SK-N-SH treated with all-trans-retinoic acid at 6 μM for 48 hours (cell line): ENCODE results near the gene TBXAS1.

Experiments used
- ARNTL ChIP-seq: fragments of 450-650 bp; formaldehyde crosslinking; IDR thresholded peaks from 2 replicates; pipeline ENCODE4 v1.5.0; 2020; ENCODE audit warnings: low read depth, mild to moderate bottlenecking, moderate library complexity, borderline replicate concordance
- BACH2 ChIP-seq: fragments of 250-450 bp; sonication (Bioruptor Pico); IDR thresholded peaks from 2 replicates; pipeline ENCODE4 v1.9.0; 2021; ENCODE audit warnings: mild to moderate bottlenecking, borderline replicate concordance
- ISL1 ChIP-seq: fragments of 250-450 bp; sonication (Bioruptor Pico); IDR thresholded peaks from 2 replicates; pipeline ENCODE4 v2.1.2; 2022; ENCODE audit warnings: mild to moderate bottlenecking, moderate library complexity
- OSR1 ChIP-seq: fragments of 250-450 bp; sonication (Bioruptor Pico); IDR thresholded peaks from 2 replicates; pipeline ENCODE4 v1.8.0; 2022; ENCODE audit warnings: moderate library complexity, mild to moderate bottlenecking, inconsistent platforms
- PATZ1 ChIP-seq: fragments of 250-450 bp; sonication (Bioruptor Pico); IDR thresholded peaks from 2 replicates; pipeline ENCODE4 v1.8.0; 2020; ENCODE audit warnings: mild to moderate bottlenecking, moderate library complexity, borderline replicate concordance
- PPARA ChIP-seq: fragments of 250-450 bp; sonication (Bioruptor Pico); IDR thresholded peaks from 2 replicates; pipeline ENCODE4 v1.5.0; 2020; ENCODE audit warnings: mild to moderate bottlenecking, borderline replicate concordance
- RARB ChIP-seq: fragments of 250-450 bp; sonication (Bioruptor Pico); IDR thresholded peaks from 2 replicates; pipeline ENCODE4 v1.8.0; 2021; ENCODE audit warnings: mild to moderate bottlenecking, moderate library complexity
- TCF4 ChIP-seq: fragments of 250-450 bp; sonication (Bioruptor Pico); IDR thresholded peaks from 2 replicates; pipeline ENCODE4 v1.8.0; 2021; ENCODE audit warnings: mild to moderate bottlenecking, moderate library complexity, borderline replicate concordance
- ZC3H10 ChIP-seq: fragments of 250-450 bp; sonication (Bioruptor Pico); IDR thresholded peaks from 2 replicates; pipeline ENCODE4 v1.5.1; 2021; ENCODE audit warnings: mild to moderate bottlenecking, moderate library complexity
- ZFP3 ChIP-seq: fragments of 250-450 bp; sonication (Bioruptor Pico); IDR thresholded peaks from 2 replicates; pipeline ENCODE4 v1.5.0; 2020; ENCODE audit warnings: mild to moderate bottlenecking, moderate library complexity
- ZNF8 ChIP-seq: fragments of 450-650 bp; formaldehyde crosslinking; IDR thresholded peaks from 2 replicates; pipeline ENCODE4 v1.5.0; 2020; ENCODE audit warnings: mild to moderate bottlenecking, moderate library complexity
- TF ChIP-seq, protein P1 (sequence below): fragments of 250-450 bp; sonication (Bioruptor Pico); IDR thresholded peaks from 2 replicates; pipeline ENCODE4 v1.5.1; 2021; ENCODE audit warnings: mild to moderate bottlenecking, moderate library complexity

- TF ChIP-seq ZC3H10 (no peak), BACH2 (CRISPR knock-in tag) (no peak), TCF4 (CRISPR knock-in tag) (no peak), PATZ1 (CRISPR knock-in tag) (no peak), RARB (CRISPR knock-in tag) (no peak), OSR1 (no peak), ZNF8 (CRISPR knock-in tag) (no peak), ARNTL (CRISPR knock-in tag) (no peak), PPARA (CRISPR knock-in tag) (no peak), ISL1 (no peak), ZFP3 (CRISPR knock-in tag) (no peak)
- TF ChIP-seq, protein P1, sequence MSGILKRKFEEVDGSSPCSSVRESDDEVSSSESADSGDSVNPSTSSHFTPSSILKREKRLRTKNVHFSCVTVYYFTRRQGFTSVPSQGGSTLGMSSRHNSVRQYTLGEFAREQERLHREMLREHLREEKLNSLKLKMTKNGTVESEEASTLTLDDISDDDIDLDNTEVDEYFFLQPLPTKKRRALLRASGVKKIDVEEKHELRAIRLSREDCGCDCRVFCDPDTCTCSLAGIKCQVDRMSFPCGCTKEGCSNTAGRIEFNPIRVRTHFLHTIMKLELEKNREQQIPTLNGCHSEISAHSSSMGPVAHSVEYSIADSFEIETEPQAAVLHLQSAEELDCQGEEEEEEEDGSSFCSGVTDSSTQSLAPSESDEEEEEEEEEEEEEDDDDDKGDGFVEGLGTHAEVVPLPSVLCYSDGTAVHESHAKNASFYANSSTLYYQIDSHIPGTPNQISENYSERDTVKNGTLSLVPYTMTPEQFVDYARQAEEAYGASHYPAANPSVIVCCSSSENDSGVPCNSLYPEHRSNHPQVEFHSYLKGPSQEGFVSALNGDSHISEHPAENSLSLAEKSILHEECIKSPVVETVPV (CRISPR knock-in tag), result no peak
These were observed 174.9 kb downstream of the TBXAS1 start for GRCh38 chr7:140003913-140004382.
